GM21529 (cell line): Measurements from ENCODE around the gene SNRNP25.

Experiments used
- ATAC-seq: cut with Tn5 transposase; IDR thresholded peaks from one replicate; pipeline ENCODE4 v1.9.1; 2021; ENCODE audit not compliant: unreplicated experiment

The SNRNP25 gene

DNA sequence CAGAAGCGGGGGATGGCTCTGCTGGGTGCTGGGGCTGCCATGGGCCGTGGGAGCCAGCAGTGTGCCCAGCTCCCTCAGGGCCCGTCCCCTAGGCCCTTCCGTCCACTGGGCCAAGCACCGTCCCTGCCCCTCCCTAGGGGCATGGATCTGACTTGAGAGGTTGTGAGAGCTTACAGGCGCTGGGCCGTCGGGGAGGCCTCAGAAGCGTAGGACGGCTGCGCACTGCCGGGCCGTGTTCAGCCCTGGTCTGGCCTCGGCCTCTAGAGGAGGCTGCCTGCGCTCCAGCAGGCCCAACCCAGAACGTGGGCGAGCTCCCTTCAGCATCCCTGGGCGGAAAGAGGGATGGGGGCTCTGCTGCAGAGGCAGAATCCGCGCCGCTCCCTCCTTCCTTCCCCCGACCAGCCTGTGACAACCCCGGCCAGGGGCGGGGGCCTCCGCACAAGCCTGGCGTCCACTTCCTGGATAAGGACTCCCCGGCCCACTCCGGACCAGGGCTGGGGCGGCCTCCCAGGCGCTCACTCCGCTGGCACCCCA is 23.7 kb downstream of the SNRNP25 start:
- peak; percentile 34 for ATAC-seq

DNA sequence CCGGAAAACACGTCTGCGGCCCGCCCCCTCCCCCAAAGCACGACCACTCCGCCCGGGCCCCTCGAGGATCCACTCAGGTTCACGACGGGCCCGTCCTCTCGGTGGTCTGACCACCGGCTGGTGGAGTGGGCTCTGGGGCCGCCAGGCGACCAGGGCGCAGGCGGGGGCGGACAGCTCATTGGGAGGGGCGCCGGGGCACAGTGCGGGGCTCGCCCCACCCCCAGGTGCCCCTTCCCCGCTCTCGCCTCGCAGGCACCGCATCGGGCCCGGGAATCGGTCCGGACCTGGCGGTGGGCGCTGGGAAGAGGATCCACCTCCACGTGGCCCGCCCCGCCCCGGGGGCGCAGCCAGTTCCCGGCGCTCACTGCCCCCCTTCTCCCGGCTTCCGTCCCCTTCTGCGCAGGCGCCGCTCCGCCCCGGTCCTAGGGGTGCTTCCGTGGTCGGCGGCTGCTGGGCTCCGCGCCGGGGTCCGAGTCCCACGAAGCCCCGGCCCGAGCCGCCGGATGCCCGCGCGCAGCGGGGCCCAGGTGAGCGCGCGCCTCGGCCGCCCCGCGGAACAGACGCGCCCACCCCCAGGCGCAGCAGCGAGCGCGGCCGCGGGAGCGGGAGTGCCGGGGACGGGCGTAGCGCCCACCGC is 24.3 kb downstream of the SNRNP25 start, which contains the start of gene MPG:
Gene MPG (plus strand): TSS at position 419 of the 637 bp plus-strand sequence. CDS start 85 bp downstream, at position 504.
- ATAC-seq = peak; percentile 67

DNA sequence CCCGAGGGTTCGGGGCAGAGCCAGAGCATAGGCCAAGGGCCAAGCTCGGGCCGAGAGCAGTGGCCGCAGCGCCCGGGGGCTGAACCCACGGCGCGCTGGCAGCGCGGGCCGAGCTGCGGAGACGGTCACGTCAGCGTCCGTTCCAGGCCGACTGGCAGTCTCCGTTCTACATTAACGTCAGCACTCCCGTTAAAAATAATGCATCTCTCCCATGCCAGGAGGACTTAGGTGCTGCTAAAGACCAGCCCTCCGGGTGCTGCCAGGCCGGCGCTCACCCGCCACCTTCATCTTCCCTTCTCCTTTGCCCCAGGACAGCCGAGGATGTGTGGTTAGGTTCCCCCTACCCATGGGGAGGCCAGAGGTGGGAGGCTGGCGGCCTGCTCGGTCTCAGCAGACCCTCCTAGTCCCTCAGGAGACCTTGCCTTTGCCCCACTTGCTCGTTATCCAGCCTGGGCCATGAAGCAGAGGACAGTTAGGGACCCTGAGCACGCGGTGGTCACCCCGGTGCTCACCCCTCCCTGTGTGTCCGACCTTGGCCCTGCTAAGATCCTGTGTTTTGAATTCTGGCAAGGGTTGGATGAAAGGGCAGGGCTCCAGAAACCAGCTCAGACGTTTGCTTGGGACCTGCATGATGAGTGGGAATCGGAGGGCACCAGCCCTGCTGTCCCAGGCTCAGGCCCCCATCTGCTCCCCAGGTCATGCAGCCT is 25.0 kb downstream of the SNRNP25 start:
- no peak for ATAC-seq

DNA sequence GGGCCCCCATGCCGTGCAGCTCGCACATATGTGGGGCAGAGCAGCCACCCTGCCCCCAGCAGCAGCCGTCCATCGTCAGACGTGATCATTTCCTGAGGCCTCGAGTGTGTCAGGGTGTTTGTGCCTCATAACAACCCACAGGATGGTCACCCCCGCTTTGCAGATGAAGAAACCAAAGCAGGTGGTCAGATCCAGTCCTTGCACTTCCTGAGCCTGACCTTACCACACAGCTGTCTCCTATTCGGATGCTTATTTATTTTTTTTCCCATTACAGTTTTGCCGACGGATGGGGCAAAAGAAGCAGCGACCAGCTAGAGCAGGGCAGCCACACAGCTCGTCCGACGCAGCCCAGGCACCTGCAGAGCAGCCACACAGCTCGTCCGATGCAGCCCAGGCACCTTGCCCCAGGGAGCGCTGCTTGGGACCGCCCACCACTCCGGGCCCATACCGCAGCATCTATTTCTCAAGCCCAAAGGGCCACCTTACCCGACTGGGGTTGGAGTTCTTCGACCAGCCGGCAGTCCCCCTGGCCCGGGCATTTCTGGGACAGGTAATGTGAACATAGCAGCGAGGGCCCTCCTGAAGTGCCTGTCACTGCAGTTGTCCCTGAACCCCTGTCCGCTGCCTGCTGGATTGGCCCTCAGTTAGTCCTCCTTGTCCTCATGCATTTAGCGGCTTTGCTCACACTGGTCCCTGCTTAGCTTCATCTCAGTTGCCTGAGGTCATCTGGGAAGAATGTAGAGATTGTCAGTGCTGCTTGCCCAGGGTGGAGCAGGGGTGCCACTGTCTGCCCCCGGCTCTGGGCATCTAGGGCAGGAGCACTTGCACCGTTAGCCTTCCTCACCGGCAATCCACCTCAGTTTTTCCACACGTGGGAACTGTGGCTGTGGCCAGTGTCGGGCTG is 25.8 kb downstream of the SNRNP25 start:
- no peak for ATAC-seq

DNA sequence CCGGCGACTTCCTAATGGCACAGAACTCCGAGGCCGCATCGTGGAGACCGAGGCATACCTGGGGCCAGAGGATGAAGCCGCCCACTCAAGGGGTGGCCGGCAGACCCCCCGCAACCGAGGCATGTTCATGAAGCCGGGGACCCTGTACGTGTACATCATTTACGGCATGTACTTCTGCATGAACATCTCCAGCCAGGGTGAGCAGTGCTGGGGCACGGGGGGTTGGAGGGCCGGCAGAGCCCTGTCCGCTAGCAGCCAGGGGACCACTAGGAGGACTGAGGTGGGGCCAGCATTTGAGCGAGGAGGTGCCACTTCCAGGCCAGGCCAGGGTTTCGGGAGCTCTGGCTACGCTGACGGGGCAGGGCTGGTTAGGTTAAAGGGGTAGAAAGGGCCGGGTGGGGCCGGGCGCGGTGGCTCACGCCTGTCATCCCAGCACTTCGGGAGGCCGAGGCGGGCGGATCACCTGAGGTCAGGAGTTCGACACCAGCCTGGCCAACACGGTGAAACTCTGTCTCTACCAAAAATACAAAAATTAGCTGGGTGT is 29.5 kb downstream of the SNRNP25 start:
- no peak for ATAC-seq

DNA sequence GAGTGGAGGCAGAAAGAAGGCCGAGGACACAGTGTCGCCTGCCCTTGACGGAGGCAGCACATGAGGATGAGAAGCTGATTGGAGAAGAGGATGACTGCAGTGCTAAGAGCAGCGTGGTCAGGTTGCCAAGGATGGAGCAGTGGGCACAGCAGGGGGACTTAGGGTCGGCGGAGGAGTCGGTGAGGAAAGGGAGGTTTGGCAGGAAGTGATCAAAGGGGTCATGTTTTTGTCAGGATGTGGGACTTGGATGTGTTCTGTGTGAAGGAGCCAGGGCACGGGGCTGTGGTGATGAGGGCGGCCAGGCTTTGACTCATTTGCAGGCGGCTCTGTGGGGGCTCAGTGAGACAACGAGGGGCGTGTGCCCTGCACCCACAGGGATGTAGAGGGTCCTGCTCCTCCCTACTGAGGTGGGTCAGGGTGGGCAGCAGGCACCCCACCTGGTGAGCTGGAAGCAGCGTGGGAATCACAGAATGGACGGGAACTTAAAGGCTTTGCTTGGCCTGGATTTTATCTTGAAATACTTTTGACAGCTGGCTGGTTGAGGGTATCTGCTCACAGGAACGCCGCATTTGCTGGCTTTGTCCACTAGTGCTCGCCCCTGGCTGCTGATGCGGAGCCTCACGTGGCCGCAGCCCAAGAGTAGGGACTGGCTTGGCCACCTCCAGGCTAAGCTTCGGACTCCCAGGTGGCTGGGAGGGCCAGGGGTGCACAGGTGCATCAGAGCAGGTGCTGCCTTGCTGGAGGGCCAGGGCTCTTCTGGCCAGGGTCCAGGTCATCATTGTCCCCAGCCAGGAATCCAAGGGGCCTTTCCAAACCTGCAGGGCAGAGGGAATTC is 30.4 kb downstream of the SNRNP25 start:
- ATAC-seq = no peak

DNA sequence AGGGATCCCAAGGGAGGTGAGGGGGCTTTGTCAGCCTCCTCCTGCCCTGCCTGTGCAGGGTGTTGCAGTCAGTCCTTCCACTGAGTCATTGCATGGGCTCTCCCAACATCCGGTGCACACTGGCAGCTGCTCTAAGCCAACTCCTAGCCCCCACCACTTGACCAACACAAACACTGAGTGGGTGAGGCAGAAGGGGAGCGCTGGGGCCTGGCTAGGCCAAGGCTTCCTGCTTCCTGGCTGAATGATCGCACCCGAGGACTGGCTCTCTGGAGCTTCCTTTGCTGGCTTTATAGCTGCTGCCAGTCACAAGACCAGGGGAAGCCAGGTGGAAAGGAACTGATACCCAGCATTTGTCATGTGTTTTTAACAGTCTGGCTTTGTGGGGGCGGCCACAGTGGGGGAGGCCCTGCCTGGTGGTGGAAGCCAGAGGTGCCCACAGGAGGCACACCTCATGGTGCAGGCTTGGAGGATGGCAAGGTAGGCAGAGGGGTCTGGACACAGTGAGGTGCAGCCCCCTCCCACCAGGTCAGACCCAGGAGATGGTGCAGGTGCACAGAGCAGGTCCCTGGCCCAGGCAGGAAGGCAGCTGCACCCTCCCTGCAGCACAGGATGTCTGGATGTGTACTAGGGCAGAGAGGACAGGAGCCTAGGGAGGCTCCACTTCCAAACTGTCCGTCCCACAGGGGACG is 31.2 kb downstream of the SNRNP25 start:
- ATAC-seq = peak; percentile 68

DNA sequence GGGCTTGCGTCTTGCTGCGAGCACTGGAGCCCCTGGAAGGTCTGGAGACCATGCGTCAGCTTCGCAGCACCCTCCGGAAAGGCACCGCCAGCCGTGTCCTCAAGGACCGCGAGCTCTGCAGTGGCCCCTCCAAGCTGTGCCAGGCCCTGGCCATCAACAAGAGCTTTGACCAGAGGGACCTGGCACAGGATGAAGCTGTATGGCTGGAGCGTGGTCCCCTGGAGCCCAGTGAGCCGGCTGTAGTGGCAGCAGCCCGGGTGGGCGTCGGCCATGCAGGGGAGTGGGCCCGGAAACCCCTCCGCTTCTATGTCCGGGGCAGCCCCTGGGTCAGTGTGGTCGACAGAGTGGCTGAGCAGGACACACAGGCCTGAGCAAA is 31.8 kb downstream of the SNRNP25 start:
- no peak for ATAC-seq

DNA sequence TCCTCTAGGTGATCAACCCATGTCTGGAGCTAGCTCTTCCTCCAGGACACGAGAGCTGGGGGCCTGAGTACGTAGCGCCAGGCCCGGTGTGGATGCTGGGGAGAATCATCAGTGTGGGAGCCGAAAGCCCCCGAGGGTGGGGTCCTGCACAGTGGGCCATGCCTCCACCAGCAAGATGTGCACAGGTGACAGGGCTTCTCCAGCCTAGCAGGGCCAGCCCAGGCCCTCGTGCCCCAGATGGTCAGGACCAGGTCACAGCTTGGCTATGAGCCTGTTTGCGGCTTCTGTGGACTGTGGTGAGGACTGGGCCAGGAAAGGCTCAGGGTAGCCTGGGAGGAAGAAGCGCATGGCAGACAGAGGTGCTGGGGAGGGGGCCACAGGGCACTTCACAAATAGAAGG is 32.2 kb downstream of the SNRNP25 start:
- ATAC-seq = no peak

DNA sequence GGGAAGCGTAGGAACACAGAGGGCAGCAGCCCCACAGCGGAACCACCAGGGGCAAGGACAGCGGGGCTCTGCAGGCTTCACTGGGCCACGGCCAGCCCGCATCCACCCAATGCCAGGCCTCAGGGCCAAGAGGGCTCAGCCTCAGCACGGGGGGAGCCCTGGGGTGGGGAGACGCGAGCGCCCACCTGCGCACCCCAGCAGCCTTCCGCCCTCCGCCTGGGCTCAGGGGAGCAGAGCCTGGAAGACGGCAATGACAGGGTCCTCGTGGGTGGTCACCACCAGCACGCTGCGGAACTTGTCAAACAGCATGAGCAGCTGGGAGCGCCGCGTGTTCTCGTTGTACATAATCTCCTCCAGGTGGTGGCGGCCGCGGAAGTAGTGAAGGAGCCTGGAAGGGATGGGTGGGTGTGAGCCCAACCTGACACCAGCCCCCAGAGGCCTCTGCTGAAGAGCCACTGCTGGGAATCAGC is 32.9 kb downstream of the SNRNP25 start:
- no peak for ATAC-seq

DNA sequence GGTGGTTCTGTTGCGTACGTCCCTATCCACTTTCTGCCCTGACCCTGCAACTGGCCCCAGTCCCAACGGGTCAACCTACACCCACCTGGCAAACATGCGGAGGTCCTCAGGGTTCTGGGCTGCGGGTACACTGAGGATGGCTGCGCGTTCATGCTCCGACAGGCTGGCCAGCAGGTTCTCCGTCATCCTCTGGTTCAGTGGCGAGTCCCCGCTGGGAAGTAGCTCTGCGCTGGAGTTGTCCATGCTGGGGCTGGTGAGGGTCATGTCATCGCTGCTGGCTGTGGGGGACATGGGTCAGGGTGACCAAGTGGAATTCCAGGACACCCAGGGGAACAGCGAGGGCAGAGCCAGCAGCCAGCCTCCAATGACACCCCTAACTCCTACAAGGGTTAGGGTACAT is 35.0 kb downstream of the SNRNP25 start:
- ATAC-seq = no peak

DNA sequence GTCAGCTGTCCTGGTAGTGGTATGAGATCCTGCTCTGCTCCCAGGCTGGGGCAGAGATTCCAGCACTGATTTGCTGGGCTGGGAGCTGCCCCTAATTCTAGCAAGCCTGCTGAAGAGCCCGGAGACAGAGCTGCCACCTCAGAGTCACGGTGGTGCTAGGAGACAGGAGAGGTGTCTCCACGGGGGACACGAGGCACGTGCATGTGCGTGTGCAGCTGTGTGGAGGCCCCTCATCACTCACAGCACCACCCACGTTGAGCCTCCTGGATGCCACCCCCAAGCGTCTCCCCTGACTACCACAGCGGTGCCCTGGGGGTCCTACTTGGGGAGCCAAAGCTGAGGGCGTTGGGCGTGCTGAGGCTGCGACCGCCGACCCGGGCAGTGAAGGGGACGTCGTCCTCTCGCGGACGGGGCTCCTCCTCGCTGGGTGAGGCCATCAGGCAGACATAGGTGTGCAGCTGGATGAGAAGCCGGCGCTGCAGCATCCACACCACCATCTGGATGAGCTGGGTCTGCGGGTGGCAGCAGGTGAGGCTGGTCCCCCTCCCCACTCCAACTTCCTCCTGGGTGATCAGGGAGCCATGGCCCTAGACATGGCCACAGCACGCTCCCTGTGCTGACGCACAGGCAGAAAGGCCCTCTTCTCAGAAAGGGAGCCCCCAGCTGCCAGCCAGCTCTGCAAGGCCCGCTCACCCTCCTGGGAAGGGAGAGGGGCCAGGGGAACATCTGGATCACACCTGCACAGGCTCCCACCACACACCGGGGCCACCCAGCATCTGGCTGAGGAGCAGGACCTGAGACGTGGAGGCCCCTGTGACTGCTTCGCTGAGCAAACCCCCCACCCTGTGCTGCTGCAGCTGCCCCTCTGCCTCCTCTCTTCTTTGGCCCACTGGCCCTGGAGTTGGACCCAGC is 36.0 kb downstream of the SNRNP25 start:
- ATAC-seq = no peak

DNA sequence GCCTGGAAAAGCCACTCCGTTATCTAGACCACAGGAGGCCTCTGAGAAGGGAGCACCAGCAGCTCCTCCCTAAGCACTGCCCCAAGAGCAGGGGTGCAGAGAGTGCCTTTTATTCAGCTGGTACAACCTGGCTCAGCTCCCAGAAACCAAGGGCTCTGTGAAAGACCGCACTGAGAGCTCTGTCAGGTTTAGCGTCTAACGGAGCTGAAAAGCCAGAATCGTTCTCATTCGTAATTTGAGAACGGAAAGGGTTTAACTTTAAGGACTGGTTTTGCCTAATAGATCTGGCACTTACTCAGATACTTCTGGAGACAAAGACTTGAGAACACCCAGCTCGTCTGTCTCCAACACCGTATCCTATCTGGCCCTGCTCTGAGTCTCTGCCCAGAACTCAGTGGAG is 37.9 kb downstream of the SNRNP25 start:
- no peak for ATAC-seq

DNA sequence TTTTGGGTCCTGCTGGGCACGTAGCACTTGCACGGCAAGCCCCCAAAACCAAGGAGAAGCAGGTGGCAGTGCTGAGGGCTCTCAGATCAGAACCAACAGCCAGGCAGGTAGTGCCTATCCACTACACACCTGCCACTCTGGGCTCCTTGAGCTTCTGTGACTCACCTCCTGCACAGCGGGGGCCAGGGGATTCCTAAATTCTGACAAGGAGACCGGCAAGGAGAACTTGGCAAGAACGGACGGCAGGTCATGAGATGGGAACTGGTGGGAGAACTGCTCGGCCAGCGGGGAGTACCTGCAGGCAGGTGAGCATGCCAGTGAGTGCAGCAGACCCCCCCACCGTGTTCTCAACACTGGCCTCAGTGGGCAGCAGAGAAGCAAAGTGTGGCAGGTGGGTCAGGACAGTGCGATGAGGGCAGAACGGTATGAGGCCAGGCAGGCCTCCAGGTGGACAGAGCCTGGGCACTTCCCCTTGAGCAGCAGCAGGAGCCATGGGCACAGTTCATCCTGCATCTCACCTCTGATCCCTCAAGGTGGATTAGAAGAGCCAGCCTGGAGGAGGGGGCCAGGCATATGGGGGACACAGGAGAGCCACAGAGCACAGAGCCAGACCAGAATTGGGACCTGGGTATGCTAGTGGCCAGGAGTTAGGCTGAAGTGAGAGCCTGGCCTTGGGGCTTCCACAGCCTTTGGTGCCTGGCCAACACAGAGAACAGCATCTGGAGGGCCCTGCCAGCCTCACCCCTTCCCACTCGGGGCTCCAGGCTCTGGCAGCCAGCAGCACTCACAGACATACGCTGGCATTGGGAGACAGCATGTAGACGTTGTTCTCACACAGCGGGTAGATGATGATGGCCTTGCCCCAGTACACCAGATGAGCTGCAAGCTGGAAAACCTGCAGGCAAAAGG is 39.1 kb downstream of the SNRNP25 start:
- no peak for ATAC-seq

DNA sequence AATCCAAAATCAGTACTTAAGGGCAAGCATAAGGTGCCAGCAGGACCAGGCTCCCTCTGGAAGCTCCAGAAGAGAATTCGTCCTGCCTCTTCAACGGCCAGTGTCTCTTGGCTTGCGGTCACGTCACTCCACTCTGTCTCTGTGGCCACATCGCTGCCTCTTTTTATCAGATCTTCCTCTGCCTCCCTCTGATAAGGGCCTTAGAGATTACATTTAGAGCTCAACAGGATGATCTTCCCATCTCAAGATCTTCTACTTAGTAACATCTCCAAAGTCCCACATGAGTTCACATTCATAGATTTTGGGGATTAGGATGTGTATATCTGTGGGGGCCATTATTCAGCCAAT is 41.3 kb downstream of the SNRNP25 start:
- no peak for ATAC-seq

DNA sequence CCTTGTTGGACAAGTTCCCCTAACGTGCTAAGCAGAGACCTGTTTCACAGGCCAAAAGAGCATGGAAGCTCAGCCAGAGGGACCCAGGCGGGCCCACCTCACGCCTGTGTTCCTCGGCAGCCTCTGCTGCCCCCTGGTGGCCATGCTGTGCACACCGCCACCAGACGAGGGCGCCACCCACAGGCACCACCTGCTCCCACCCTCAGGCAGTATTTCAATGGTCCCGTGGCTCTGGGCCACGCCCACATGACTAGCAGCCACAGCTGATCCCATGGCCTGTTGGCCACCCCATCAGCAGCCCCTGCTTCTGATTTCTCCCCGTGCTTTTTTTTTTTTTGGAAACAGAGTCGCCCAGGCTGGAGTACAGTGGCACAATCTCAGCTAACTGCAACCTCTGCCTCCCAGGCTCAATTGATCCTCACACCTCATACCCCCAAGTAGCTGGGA is 43.3 kb downstream of the SNRNP25 start:
- peak; percentile 76 for ATAC-seq

DNA sequence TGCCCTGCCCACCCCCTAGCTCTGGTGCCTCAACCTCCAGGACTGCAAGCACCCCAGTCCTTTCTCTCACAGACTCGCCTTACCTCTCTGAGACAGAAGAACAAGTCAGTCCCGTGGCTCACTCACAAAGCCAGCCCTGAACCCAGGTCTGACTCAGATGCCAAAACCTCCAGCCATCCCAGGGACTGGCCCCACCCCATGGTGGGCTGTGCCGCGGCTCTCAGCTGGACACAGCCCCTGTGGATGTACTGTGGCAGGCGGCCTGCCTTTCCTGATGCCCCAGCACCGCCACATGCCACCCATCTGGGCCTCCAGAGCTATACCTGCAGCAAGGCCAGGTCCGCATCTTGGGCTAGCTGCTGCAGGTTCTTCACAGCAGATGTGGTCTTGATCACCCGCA is 44.2 kb downstream of the SNRNP25 start:
- no peak for ATAC-seq

DNA sequence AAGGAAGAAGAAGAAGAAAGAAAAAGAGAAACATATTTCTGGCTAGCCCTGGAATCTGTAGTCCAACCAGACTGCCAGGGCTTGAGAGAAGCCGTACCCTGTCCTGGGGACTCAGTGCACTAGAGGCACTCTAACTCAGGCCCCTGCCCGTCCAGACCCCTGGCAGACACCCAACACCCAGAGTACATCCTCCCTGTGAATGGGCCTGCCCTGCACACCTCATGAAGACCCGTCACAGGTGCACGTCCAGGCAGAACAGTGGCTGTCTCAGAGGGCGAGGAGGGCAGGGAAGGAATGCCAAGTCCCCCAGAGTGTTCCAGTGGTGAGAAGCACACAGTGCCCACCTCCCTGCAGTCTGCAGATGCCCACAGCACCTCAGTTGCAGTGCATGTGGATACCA is 47.4 kb downstream of the SNRNP25 start:
- no peak for ATAC-seq
